Psoas muscle (tissue), 8 donors: ENCODE measurements around the gene SPACA6. TPM values are rescaled to one million over a fixed set of nuclear protein-coding genes. Genes with fewer than 3 reads are reported as not detected.

Experiments
- ATAC-seq, 4 donors: fragments of 200-7000 bp; cut with Tn5 transposase; one replicate each; pipeline ENCODE4 v1.9.1; 2020; ENCODE audit warnings: moderate library complexity in 3 of 4, mild to moderate bottlenecking in 2 of 4
- DNase-seq, 2 donors: peaks; one replicate each; pipeline ENCODE4 v3.0.0-alpha.2; 2020
- H3K27ac ChIP-seq: fragments of 200-600 bp; one replicate; pipeline ENCODE4 v1.8.0; 2022
- H3K27me3 ChIP-seq, 3 donors: fragments of 200-600 bp in 1 of 3; one replicate each; pipeline versions ENCODE4 v1.6.1 to v1.8.0; 2013 to 2022; ENCODE audit warnings: low read length in 2 of 3, mild to moderate bottlenecking in 2 of 3, moderate library complexity in 1 of 3; ENCODE audit not compliant: insufficient read depth in 3 of 3
- H3K36me3 ChIP-seq, 2 donors: fragments of 200-600 bp in 1 of 2; one replicate each; pipeline versions ENCODE4 v1.6.1 to v1.8.0; 2013 to 2022; ENCODE audit warnings: low read depth in 1 of 2, mild to moderate bottlenecking in 1 of 2, moderate library complexity in 1 of 2; ENCODE audit not compliant: insufficient read depth in 1 of 2
- H3K4me1 ChIP-seq: fragments of 200-600 bp; one replicate; pipeline ENCODE4 v1.8.0; 2022
- H3K4me3 ChIP-seq: fragments of 200-600 bp; one replicate; pipeline ENCODE4 v1.8.0; 2022; ENCODE audit warnings: mild to moderate bottlenecking
- H3K9me3 ChIP-seq: fragments of 200-600 bp; one replicate; pipeline ENCODE4 v1.8.0; 2022
- WGBS, 3 donors: extraction: QIAGEN DNeasy Blood & Tissue Kit; methylation state at CpG; one replicate each; pipeline versions ENCODE4 v1.1.6 to v1.1.7; 2013; 5-methylcytosine and 5-hydroxymethylcytosine counted together
- intact Hi-C, 2 donors: fragments of 100-400 bp; cut with DNase I; formaldehyde crosslinking; loops; one replicate each; pipeline versions ENCODE4 v1.11.0 to v1.14.2; 2022
- polyA plus RNA-seq, 3 donors: library from polyadenylated mRNA; stranded (reverse); fragments of 200-250 nt; gene quantifications; one replicate each; pipeline ENCODE4 v1.2.3, GENCODE V29; 2013
- total RNA-seq, 4 donors: library from RNA; stranded (reverse); fragmentation: NEBNext Ultra II Directional in 2 of 4; extraction: Animal tissue kit (Norgen Biotek cat#: 25700) in 2 of 4; gene quantifications; one replicate each; pipeline versions ENCODE4 v1.2.1 to v1.2.4, GENCODE V29; 2021 to 2023
- TF ChIP-seq, protein P1 (sequence below): fragments of 200-600 bp; IDR thresholded peaks from one replicate; pipeline ENCODE4 v1.8.0; 2022; ENCODE audit warnings: antibody characterized with exemption
- donor health status: healthy with polysubstance abuse.
- donor health status: DM: no; HTN: no; CAD: no; lungs with moderate emphysema.
- donor health status: Bipolar disorder and iron deficiency.
- donor health status: healthy.
- donor health status: DM: yes; HTN: yes; CAD: no.
- donor health status: DM: no; HTN: no; CAD: no.
- donor health status: DM: no; HTN: no; CAD: no.
- donor health status: DM: yes; HTN: yes; CAD: no.

Gene SPACA6
- total and polyA plus RNA-seq, 7 donors: 1.5 to 5.2 (median 3.1) TPM

DNA sequence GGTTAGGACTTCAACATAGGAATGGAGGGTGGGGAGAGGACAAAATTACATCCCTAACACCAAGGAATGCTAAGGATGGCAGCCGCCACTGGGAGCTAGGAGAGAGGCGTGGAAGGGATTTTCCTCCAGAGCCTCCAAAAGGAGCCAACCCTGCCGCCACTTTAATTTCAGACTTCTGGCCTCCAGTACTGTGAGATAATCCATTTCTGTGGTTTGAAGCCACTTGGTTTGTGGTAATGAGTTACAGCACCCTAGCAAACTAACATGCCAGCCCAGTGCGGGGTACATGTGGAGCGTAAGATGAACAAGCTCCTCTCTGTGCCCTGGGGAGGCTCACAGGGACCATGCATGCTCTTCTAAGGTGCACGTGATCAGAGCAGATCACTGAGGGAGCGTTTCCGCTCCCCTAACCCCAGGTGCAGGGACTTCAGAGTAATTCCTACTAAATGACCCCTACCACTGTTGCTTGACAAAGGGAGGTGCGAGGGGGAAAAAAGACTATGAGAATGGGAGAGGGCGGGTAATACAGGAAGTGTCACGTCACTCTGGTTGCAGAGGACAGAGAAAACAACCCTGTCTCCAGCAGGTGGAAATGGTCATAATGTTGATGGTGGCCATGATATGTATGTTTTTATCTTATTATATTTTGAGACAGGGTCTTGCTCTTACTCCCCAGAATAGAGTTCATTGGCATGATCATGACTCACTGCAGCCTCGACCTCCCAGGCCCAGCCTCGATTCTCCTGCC lies 46.5 kb downstream of the SPACA6 start:
- WGBS, 3 donors: 59 to 62% (median 61%) methylated on average over 13 of the region's 13 CpGs
- no peaks in the 10 kb centered on the region for H3K4me1 ChIP-seq
- no peak overlapping the region for H3K4me3 ChIP-seq

DNA sequence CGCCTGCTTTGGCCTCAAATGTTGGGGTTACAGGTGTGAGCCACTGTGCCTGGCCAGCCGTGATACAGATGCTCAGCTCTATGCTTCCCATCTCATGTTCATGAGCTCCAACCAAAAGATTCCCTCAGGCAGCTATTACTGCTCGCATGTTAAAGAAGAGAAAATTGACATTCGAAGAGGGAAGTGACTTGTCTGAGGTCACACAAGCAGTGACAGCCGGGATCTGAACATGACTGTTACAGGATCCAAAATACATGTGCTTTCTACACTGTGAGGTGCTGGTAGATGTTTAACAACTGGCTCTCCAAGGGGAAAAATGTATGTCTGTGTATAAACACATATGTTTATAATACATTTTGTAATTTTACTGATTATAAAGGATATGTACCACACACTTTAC lies 47.2 kb downstream of the SPACA6 start:
- H3K4me1 ChIP-seq: no peaks in the 10 kb centered on the region
- no peak overlapping the region for H3K4me3 ChIP-seq
- H3K36me3 ChIP-seq: no peaks in the 10 kb centered on the region
- no peak for DNase-seq
- ATAC-seq: no peak
- TF ChIP-seq, protein P1, sequence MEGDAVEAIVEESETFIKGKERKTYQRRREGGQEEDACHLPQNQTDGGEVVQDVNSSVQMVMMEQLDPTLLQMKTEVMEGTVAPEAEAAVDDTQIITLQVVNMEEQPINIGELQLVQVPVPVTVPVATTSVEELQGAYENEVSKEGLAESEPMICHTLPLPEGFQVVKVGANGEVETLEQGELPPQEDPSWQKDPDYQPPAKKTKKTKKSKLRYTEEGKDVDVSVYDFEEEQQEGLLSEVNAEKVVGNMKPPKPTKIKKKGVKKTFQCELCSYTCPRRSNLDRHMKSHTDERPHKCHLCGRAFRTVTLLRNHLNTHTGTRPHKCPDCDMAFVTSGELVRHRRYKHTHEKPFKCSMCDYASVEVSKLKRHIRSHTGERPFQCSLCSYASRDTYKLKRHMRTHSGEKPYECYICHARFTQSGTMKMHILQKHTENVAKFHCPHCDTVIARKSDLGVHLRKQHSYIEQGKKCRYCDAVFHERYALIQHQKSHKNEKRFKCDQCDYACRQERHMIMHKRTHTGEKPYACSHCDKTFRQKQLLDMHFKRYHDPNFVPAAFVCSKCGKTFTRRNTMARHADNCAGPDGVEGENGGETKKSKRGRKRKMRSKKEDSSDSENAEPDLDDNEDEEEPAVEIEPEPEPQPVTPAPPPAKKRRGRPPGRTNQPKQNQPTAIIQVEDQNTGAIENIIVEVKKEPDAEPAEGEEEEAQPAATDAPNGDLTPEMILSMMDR: no peak
- intact Hi-C loops: no loop called here
- no peak overlapping the region for H3K27ac ChIP-seq
- 65 to 80% (median 77%) methylated on average over 5 of the region's 5 CpGs for WGBS, 3 donors
- no peaks in the 10 kb centered on the region for H3K9me3 ChIP-seq
- peaks cover 0 to 2% (median 0%) of the 10 kb centered on the region in 3 donors for H3K27me3 ChIP-seq

More for the DNA sequence above, 46.5 kb downstream of the SPACA6 start:
- Histone ChIP-seq H3K36me3 (no peaks in the 10 kb centered on the region), H3K27me3 (peaks cover 0 to 2% (median 0%) of the 10 kb centered on the region in 3 donors), H3K27ac (no peak overlapping the region), H3K9me3 (no peaks in the 10 kb centered on the region)
- ATAC-seq (no peak), DNase-seq (no peak)
- TF ChIP-seq, protein P1: no peak
- intact Hi-C loops: no loop called here

DNA sequence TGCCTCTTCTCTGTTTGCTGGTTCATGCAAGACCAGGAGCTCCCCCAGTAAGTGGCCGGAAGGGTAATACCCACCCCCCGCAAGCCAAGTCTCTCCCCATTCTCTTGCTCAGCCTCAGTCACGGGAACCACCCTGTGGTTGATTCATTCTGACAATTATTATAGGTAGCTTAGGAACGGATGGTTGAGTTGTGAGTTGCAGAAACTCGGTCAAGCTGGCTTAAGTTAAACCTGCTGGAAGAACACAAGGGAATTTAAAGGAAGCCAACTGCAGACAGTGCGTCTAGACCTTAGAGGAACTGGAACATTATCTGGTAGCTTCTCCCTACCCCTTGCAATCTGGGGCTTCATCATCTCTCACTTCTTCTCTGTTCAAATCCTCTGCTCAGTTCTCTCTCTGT lies 49.7 kb downstream of the SPACA6 start:
- intact Hi-C loops: no loop called here
- 47 to 52% (median 51%) methylated on average over 6 of the region's 6 CpGs for WGBS, 3 donors
- no peak overlapping the region for H3K27ac ChIP-seq
- H3K27me3 ChIP-seq: peaks cover 0 to 2% (median 0%) of the 10 kb centered on the region in 3 donors
- no peaks in the 10 kb centered on the region for H3K9me3 ChIP-seq
- H3K36me3 ChIP-seq: no peaks in the 10 kb centered on the region
- DNase-seq: no peak
- no peak for ATAC-seq
- no peaks in the 10 kb centered on the region for H3K4me1 ChIP-seq
- TF ChIP-seq, protein P1: no peak
- no peak overlapping the region for H3K4me3 ChIP-seq

DNA sequence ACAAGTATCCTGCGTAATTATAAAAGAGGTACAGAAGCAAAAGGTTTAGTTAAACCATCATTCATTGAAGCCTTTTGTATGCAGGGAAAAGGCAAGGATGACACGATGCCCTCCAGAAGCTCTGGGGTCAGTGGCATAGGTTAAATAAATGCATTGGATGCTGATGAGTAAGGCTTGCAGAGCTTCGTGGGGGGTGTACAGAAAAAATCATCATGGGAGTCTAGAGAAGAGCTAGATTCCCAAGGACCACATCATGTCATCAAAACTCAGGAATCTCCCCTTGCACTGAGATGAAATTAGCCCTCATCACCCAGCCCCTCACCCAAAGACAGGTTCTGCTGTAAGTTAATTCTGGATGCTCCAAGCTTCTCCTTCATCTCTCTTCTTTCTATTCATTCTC lies 50.3 kb downstream of the SPACA6 start:
- H3K9me3 ChIP-seq: no peaks in the 10 kb centered on the region
- no peaks in the 10 kb centered on the region for H3K36me3 ChIP-seq
- H3K27ac ChIP-seq: no peak overlapping the region
- no peak for DNase-seq
- ATAC-seq: no peak
- TF ChIP-seq, protein P1: no peak
- no peaks in the 10 kb centered on the region for H3K4me1 ChIP-seq
- H3K27me3 ChIP-seq: peaks cover 0 to 2% (median 0%) of the 10 kb centered on the region in 3 donors
- intact Hi-C loops: no loop called here
- H3K4me3 ChIP-seq: no peak overlapping the region
- WGBS, 3 donors: 72 to 81% (median 76%) methylated on average over 3 of the region's 3 CpGs

DNA sequence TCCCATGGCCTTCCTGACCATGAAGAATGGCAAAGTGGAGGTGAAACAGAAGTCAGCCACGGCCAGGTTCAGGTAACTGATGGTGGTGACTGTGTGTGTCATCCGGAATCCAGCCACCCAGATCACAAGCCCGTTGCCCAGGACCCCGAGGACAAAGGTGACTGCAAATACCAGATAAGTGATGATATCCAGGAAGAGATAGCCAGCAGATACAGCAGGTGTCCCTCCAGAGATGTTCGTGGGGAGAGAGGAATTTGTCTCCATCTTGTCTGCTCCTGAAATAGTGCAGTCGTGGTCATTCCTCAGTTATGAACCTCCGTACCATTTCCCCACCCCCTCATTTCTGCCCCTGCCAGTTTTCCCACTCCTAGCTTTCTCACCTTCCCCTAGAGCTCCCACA lies 53.6 kb downstream of the SPACA6 start:
- WGBS, 3 donors: 72 to 79% (median 75%) methylated on average over 7 of the region's 7 CpGs
- H3K27ac ChIP-seq: no peak overlapping the region
- H3K27me3 ChIP-seq: no peaks in the 10 kb centered on the region
- intact Hi-C loops: no loop called here
- TF ChIP-seq, protein P1: no peak
- no peak for DNase-seq
- H3K36me3 ChIP-seq: no peaks in the 10 kb centered on the region
- no peaks in the 10 kb centered on the region for H3K4me1 ChIP-seq
- no peak overlapping the region for H3K4me3 ChIP-seq
- no peaks in the 10 kb centered on the region for H3K9me3 ChIP-seq
- no peak for ATAC-seq
